Gastrocnemius medialis (tissue), 4 donors: ENCODE measurements around the gene KIDINS220.

Source experiments
- POLR2A ChIP-seq, 2 donors: fragments of 450-650 bp; IDR thresholded peaks; one replicate each; pipeline ENCODE4 v1.6.1; 2017; ENCODE audit warnings: antibody characterized with exemption in 2 of 2, mild to moderate bottlenecking in 2 of 2, moderate library complexity in 2 of 2
- TF ChIP-seq, protein P1 (sequence below), 5 experiments: fragments of 450-650 bp in 3 of 5; fragments of 200-600 bp in 2 of 5; sonication (generic) in 2 of 5; IDR thresholded peaks in 4 of 5; conservative IDR thresholded peaks in 1 of 5; 1 replicate in 4 of 5; 2 replicates in 1 of 5; pipeline ENCODE4 v1.5.1; 2016 to 2019; ENCODE audit warnings: antibody characterized with exemption in 5 of 5, mild to moderate bottlenecking in 3 of 5, moderate library complexity in 3 of 5

DNA sequence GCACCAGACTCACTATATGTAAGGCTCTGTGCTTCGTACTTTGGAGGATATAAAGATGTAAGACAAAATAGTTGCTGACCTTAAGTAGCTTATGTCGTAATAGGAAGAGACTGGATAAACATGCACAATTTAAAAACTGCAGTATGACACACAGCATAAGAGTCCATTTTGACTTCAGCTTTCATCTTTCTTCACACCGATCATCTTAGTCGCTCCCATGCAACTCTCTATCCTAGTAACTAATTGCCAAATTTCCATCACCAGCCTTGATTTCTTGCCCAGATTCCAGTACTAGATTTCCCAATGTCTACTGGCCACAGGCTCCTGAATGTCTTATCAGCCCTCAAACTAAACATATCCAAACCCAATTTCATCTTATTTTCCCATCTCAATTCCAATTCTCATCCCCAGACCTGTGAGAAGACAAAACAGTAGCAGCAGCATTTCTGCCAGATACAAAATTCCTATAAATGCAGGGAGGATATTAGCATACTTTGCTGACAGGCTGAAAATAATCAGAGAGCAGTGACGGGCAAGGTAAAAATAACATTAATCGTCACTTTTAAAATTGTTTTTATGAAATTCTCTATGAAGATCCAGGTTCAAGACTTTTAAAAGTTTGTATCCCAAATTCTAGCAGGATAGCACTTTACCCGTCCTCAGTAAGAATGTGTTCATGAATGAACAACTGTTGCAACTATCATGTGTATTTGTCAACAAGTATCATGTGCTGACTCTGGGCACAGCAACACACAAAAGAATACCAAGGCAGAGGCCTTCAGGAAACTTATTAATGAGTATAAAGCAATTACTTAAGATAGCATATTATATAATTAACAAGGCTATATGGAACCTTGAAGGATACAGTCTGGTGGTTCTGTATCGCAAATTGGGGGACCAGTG lies 42.2 kb downstream of the KIDINS220 start:
- TF ChIP-seq POLR2A (IDR thresholded peaks at IDR 0.05), result no peak
- TF ChIP-seq, protein P1, sequence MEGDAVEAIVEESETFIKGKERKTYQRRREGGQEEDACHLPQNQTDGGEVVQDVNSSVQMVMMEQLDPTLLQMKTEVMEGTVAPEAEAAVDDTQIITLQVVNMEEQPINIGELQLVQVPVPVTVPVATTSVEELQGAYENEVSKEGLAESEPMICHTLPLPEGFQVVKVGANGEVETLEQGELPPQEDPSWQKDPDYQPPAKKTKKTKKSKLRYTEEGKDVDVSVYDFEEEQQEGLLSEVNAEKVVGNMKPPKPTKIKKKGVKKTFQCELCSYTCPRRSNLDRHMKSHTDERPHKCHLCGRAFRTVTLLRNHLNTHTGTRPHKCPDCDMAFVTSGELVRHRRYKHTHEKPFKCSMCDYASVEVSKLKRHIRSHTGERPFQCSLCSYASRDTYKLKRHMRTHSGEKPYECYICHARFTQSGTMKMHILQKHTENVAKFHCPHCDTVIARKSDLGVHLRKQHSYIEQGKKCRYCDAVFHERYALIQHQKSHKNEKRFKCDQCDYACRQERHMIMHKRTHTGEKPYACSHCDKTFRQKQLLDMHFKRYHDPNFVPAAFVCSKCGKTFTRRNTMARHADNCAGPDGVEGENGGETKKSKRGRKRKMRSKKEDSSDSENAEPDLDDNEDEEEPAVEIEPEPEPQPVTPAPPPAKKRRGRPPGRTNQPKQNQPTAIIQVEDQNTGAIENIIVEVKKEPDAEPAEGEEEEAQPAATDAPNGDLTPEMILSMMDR (IDR thresholded peaks at IDR 0.05 in 4 of 5, conservative IDR thresholded peaks at IDR 0.05 in 1 of 5), result no peak
